GM21576 (cell line): ENCODE results near the gene PRDM16.

ENCODE experiments used
- ATAC-seq: cut with Tn5 transposase; IDR thresholded peaks from one replicate; pipeline ENCODE4 v1.9.1; 2021; ENCODE audit warnings: mild to moderate bottlenecking, moderate library complexity; ENCODE audit not compliant: unreplicated experiment

PRDM16 gene

DNA sequence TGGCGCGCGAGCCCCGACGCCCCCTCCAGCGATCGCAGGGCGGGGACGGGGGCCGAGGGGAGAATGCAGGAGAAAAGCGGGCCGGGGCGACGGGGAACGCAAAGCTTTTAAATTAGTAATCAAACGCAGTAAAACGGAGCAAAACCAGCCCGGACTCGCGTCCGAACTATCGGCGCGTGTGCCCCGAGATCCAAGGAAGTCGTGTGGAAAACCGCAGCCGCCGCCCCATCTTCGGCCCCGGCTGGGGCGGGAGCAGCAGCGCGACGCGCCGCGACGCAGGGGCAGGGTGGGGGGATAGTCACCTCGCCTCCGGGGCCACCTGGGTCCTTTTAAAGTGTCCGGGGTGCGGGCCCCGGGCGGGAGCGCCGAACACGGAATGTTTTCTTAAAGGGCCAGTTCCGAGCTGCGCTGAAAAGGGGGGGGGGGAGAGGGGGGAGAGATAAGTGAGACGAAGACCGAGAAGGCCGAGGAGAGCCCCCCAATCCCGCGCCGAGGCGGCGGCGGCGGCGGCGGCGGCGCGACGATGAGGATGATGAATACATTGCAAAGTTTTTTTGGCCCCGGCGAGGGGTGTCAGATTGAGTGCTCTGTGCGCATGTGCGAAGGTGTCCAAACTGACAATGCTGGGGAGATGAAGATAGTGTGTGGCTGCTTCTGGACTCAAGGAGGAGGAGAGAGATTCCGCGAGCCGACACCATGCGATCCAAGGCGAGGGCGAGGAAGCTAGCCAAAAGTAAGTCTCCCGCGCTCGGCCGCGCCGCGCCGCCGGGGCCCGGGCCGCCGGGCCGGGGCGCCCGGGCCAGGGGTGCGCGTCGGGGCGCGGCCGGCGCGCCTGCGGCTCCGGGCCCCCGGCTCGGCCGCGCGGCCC, at the start of gene PRDM16:
Gene PRDM16, plus strand, starts transcription at position 640 of the 868 bp plus-strand sequence. Its CDS starts 57 bp downstream, at position 697.
- no peak for ATAC-seq

DNA sequence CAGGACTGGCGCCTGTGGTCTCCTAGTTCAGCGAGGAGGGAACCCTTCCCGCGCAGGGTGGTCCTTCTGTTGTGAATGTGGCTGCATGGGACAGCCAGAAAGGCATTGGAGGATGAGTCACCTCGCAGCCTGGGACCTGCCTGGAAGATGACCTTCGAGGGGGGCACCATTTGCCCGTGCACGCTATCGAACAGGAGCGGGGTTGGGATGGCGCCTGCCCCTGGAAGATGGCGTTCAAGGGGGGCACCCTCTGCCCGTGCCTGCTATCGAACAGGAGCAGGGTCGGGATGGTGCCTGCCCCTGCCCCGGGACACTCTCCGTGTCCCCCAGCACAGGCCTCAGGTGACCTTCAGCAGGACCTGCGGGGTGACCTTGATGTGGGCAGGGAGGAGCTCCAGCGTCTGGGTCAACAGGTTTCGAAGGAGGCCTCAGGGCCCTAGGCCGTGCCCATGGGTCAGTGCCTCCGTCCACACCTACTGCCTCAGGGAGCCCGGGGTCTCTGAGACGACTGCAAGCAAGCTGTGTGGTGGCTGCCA, 49.4 kb upstream of the PRDM16 start:
- ATAC-seq = no peak

DNA sequence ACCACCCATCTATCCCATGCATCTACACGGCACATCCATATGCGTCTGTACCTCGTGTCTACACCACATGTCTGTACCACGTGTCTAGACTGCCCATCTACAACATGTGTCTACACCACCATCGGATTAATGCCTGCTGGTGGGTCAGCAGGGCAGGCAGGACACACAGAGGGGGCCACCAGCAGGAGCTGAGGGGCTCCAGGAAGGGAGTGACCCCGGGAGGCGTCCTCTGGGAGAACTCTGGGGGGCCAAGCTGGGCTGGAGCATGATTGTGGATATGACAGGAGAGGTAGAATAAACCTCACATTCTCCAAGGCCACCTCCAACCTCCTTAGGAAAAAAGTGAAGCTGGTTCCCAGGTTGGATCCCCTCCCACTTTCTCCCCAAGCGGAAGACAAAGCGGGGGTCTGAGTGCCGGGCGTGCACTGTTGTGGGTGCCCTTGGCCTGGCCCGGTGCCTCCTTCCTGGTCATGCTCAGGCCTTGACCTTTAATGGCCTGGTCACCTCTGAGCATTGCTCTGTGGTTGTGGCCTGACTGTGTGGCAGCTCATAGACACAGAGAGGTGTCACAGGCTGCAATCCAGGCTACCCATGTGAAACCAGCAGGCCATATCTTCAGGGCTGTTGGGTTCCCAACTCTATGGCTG, 48.6 kb upstream of the PRDM16 start:
- ATAC-seq = no peak

DNA sequence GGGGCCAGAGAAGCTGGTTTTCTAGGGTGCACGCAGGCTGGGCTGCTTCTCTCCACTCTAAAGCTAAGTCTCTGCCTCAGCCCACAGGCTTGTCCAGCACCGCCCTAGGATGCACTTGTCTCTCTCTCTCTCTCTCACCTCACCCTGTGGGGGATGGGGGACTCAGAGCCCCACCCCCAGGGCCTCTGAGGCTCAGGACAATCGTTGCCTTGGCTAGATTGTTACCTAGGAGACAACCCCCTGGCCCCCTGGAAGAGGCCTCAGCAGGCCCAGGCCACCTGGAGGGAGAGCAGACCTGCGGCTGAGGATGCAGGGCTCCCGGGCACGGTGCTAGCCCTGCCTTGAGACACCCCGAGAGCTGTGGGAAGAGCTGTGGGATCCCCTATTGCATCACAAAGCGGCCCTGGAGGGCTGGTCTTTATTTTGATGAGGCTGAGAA, 47.8 kb upstream of the PRDM16 start, which contains the start of gene ACTRT2:
Gene ACTRT2, plus strand, starts transcription at position 235 of the 439 bp plus-strand sequence. CDS start 220 bp downstream, outside the sequence.
- ATAC-seq = no peak

DNA sequence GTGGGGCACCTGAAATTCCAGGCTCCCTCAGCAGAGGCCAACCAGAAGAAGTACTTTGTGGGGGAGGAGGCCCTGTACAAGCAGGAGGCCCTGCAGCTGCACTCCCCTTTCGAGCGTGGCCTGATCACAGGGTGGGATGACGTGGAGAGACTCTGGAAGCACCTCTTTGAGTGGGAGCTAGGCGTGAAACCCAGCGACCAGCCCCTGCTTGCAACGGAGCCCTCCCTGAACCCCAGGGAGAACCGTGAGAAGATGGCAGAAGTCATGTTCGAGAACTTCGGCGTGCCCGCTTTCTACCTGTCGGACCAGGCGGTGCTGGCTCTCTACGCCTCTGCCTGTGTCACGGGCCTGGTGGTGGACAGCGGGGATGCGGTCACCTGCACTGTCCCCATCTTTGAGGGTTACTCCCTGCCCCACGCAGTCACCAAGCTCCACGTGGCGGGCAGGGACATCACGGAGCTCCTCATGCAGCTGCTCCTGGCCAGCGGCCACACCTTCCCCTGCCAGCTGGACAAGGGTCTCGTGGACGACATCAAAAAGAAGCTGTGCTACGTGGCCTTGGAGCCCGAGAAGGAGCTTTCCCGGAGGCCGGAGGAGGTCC, 47.1 kb upstream of the PRDM16 start:
- ATAC-seq = no peak

DNA sequence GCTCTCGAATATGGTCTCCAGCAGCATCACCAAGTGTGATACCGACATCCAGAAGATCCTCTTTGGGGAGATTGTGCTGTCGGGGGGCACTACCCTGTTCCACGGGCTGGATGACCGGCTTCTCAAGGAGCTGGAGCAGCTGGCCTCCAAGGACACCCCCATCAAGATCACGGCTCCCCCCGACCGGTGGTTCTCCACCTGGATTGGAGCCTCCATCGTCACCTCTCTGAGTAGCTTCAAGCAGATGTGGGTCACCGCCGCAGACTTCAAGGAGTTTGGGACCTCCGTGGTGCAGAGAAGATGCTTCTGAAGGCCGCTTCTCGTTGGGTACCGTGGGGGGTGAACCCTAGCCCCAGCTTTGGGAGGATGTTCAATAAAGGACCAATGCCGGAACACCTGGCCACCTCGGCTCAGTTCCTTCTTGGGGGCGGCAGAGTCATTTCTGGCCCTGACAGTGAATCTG, 46.5 kb upstream of the PRDM16 start:
- ATAC-seq = no peak

DNA sequence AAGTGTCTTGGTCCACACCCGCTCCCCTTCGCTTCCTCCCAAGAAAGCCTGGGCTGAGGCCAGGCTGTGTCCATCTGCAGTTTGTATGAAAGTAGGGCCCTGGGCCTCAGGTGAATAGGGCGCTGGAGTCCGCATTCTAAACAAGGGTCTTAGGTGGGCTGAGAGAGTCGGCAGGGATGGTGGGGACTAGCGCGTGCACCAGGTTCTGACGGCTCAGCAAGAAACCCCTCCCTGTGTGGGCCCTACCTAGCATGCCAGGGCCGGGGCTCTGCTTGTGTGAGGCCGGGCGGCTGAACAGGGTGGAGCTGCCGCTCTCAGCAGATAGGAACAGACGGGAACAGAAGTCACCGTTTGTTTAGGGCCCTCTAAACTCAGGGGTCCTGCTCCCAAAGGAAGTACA, 46.0 kb upstream of the PRDM16 start:
- ATAC-seq = no peak

DNA sequence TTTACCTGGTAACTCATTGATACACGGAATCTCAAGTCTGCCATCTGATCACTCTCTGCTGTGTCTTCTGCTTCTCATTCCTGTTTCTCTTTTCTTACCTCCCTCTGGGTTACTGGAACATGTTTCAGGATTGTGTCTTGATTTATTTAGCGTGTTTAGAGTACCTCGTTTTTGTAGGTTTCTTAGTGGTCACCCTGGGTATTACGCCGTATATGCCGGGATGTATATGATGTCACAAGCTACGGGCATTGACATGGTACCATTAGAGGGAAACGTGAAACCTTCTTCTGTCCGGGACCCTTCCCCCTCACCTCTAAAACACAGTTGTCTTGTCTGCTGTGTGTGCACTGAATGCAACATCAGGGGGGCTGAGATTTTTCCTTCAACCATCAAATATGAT, 45.0 kb upstream of the PRDM16 start:
- ATAC-seq = no peak

DNA sequence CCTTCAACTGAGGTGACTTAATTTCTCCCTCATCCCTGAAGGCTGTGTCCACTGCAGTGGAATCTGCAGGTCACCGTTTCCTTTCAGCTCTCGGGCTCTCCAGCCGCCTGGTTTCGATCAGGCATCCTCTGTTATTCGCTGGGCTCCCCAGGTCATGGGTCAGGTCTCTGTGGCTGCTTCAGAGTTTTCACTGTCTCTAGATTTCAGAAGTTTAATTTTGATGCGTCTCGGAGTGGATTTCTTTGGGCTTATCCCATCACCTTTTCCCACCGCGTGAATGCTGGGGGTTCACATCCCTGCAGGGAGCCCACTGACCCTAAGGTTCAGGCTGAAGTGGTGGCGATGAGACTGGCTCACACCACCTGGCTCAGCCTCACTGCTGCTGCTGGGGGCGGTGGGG, 44.4 kb upstream of the PRDM16 start:
- no peak for ATAC-seq

DNA sequence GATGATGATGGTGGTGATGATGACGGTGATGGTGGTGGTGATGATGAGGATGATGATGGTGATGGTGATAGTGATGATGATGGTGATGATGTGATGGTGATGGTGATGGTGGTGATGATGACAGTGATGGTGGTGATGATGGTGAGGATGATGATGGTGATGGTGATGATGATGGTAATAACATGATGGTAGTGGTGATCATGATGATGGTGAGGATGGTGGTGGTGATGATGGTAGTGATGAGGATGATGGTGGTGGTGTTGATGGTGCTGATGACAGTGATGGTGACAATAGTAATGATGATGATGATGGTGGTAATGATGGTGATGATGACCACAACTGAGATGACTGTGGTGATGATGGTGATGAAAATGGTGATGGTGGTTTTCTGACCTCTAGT, 42.9 kb upstream of the PRDM16 start:
- no peak for ATAC-seq

DNA sequence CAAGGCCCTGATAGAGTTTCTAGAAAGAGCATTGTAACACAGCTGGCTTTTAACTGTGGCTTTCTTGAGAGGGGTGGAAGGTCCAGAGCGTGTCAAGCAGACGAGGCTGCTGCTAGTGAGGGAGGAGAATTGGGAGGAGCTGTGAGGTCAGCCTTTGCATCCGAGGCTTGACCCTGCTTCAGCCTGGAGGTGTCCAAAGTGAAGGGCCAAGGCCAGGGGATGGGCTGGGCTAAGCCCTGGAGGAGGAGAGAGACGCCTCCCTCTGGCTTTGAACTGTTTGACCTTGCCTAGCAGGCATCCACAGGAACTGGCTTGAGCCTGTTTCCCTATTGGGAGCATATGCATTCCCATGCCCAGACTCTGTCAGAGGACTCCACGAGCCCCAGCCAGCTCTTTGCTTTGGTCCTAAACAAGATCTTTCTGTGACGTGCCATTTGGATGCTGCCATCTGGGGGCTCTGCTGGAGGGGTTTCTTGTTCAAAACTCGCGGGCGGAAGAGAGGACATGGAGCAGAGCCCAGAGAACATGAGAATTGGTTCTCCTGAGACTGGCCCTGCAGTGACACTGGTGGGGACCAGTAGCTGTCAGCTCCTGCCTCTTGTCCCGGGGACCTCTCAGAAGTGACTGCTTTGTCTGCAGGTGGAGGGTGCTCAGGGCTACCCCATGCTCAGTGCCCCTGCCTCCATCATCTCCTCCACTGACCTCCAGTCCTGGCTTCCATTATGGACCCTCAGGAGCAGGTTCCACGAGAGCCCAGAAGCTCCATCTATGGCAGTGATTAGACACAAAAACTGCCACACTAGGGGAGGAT, 42.2 kb upstream of the PRDM16 start:
- ATAC-seq = no peak

DNA sequence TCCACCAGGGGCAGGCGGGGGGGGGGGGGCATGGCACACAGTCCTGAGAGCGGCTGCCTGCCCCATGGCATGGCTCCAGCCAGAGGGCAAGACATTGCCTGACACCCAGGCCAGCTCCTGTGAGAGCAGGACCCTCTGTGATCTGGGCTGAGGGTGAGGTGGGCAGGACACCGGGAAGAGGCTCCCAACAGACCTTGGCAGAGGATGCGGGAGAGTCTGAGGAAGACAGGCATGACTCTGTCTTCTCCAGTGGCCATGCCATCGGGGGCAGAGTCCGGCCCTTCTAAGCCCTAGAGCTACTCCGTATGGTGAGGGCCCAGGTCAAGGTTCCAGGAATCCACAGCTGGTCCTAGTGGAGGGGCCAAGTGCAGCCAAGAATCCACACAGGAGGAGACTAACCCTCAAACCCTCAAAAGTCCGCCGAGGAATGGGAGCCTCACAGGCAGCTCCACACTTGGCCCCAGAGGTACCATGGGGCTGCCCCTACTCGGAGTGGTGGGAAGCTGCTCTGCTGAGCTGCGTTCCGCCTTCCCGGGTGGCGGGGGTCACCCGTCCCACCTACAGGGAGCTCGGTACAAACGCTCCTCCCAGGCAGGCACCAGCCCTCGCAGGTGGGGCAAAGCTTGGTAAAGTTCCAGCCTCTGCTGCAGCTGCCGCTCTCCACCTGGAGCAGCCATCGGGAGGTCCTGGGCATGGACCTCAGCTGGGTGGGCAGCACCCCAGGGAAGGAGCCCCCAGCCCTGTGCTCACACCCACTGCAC, 41.2 kb upstream of the PRDM16 start:
- ATAC-seq = no peak

DNA sequence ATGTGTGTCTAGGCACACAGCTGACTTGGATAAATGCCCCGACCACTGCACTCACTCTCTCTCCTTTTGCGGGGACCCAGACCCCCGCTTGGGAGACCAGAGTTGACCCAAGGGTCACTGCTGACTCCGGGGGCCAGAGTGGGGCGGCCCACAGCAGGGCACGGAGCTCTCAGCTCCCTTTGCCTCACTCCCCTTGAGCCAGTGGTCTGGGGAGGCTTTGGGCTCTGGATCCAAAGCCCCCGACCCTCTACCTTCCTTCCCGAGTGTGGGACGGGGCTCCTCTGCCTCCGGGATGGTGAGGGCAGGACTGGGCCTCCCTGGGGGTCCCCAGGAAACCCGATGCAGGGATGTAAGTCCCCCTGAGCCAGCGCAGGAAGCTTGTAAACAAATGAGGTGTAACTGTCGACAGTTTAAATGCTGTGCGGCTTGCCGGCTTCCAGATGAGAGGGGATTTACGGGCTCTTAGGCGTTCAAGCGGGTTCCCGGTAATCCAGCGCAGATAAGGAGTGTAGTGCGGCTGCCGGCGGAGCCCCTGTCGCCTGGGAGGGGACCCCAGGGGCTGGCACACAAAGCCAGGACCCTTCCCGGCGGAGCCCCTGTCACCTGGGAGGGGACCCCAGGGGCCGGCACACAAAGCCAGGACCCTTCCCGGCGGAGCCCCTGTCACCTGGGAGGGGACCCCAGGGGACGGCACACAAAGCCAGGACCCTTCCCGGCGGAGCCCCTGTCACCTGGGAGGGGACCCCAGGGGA, 40.3 kb upstream of the PRDM16 start:
- no peak for ATAC-seq

DNA sequence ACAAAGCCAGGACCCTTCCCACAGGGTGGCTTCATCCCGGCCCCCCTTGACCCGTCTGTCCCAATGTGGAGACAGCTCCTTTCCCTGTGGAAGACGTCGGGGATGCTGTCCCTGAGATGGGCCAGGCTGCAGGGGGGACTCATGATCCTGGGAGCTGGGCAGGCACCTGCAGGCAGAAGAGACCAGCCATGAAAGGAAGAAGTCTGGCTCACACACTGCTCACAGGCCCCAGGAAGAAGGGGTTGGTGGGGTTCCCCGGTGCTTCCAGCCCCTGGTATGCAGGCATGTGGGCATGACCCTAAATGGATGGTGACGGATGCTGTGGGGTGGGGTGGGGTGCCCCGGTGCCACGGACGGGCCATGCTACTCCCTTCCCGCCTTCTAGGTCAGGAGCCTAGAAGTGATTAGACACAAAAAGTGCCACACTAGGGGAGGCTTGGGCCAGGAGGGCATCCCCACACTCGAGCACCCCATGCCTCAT, 39.5 kb upstream of the PRDM16 start:
- ATAC-seq = no peak

DNA sequence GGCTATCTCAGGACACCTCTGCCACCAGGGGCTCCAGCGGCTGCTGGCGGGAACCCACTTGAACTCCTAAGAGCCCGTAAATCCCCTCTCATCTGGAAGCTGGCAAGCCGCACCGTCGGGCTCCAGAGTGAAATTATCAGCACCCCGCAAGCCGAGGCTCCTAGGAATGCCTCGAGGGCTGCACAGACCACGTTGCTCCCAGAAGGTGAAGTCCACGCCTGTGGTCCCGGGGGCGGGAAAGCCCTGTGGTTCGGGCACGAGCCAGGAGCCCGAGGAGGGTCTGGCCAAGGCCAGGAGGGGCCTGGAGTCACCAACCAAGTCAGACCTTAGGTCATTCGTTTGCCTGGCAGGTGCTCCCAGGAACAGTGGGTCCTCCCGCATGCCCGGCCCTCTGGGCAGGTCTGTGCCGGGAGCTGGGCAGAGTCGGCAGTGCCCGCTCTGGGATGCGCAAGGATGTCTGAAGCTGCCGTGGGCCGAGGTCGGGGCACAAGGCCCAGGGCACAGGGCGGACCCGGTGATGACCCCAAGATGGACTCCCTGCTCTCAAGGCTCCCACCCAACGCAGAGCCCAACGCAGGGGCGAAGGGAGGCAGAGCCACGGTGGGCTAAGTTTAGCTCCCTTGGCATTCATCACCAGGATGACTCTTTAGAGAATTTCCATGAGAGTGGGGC, 38.9 kb upstream of the PRDM16 start:
- ATAC-seq = no peak

DNA sequence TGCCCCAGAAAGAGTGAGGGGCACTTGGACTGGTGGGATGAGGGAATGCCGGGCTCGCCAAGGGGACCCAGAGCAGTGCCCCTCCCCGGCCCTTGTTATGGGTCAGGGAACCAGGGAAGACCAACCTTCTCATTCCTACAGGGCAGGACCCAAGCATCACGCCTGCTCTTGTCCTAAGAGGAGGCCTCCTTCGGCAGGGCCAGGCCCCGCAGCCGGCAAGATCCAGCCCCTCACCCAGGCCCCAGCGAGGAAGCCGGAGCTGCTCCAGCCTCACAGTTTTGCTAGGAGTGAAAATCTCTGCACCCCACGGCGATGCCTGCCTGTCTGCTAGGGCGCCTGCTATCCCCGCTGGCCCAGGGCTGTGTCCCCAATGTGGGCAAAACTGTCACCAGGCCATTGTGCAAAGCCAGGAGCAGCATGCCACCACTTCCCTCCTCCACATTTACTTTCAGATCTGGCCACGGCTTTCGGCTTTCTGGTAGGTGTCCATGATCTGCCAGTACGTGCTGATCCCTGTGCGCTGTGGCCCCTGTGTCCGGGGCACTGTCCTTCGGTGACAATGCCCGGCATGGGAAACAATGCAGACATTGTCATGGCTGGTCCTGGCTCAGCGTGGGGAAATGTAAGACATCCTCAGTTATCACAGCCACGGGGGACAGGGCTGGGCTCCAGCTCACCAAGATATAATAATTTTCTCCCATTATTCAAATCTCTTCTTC, 38.2 kb upstream of the PRDM16 start:
- ATAC-seq = no peak

DNA sequence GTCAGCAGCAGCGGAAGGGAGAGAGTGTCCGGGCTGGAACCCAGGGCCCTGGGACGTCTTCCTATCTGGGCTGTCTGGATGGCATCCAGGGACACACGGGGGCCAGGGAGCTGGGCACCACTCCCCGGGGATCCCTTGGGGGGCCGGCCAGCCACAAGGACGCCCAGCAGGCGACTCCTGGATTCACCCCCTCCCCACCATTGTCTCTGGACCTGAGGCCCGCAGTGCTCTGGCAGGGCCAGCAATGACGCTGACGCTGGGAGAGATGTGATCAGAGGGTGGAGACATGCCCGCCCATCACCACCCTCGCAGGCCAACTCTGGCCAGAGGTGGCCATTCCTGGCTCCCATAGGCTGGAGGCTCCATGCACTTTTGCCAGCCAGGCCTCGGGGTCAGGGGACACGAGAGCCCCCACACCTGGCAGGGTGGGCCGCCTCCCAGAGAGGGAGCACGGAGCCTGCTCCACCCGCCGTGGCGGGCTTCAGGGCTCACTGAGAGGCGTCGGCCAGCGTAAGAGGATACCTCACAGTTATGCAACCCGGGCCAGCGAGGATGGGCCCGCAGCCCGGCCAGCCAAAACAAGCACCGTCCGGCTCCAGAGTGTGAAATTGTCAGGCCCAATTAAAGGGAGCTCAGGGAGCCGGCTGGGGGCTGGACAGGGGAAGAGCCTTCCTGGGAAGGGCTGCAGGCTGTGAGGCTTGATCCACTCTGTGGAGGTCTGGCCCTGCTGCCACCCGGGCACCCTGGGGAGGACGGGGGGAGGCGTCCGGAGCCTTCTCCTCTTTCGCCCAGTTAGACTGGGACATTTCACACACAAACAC, 37.4 kb upstream of the PRDM16 start:
- ATAC-seq = no peak
